Measurements from ENCODE around the gene EIF4G3.

- TF ChIP-seq CTCF (IDR thresholded peaks at IDR 0.05) (no peak), EZH2 (IDR thresholded peaks at IDR 0.05; ENCODE audit: borderline replicate concordance, insufficient read depth, low read depth, low read length, poor library complexity, severe bottlenecking) (no peak)
Measured at GRCh38 chr1:21069549-21069948, 107.1 kb downstream of the EIF4G3 start.
